HEK293 (cell line): ENCODE measurements around the gene APH1A.

Source experiments
- IKZF3 ChIP-seq: fragments of 450-650 bp; IDR thresholded peaks from 2 replicates; pipeline ENCODE4 v1.5.0; 2018; ENCODE audit warnings: missing biosample characterization, mild to moderate bottlenecking, missing genetic modification characterization, moderate library complexity
- KLF10 ChIP-seq: fragments of 450-650 bp; IDR thresholded peaks from 2 replicates; pipeline ENCODE4 v1.5.1; 2018; ENCODE audit warnings: missing biosample characterization, mild to moderate bottlenecking, missing genetic modification characterization
- ZBTB44 ChIP-seq: fragments of 450-650 bp; IDR thresholded peaks from 2 replicates; pipeline ENCODE4 v1.5.1; 2018; ENCODE audit warnings: missing biosample characterization, mild to moderate bottlenecking, missing genetic modification characterization
- ZNF121 ChIP-seq: fragments of 450-650 bp; formaldehyde crosslinking; IDR thresholded peaks from 2 replicates; pipeline ENCODE4 v1.5.1; 2016; ENCODE audit warnings: missing biosample characterization, missing genetic modification characterization
- ZNF132 ChIP-seq: fragments of 450-650 bp; formaldehyde crosslinking; IDR thresholded peaks from 2 replicates; pipeline ENCODE4 v1.5.1; 2017; ENCODE audit warnings: missing biosample characterization, missing genetic modification characterization, borderline replicate concordance
- ZNF155 ChIP-seq: fragments of 450-650 bp; formaldehyde crosslinking; IDR thresholded peaks from 2 replicates; pipeline ENCODE4 v1.5.1; 2016; ENCODE audit warnings: missing biosample characterization, missing genetic modification characterization
- ZNF184 ChIP-seq: fragments of 450-650 bp; IDR thresholded peaks from 2 replicates; pipeline ENCODE4 v1.5.1; 2018; ENCODE audit warnings: missing biosample characterization, mild to moderate bottlenecking, missing genetic modification characterization
- ZNF214 ChIP-seq: fragments of 450-650 bp; formaldehyde crosslinking; IDR thresholded peaks from 2 replicates; pipeline ENCODE4 v1.5.1; 2017; ENCODE audit warnings: missing biosample characterization, mild to moderate bottlenecking, missing genetic modification characterization, borderline replicate concordance
- ZNF530 ChIP-seq: fragments of 450-650 bp; formaldehyde crosslinking; IDR thresholded peaks from 2 replicates; pipeline ENCODE4 v1.5.1; 2016; ENCODE audit warnings: low read depth, missing biosample characterization, missing genetic modification characterization
- ZNF558 ChIP-seq: fragments of 450-650 bp; formaldehyde crosslinking; IDR thresholded peaks from 2 replicates; pipeline ENCODE4 v1.5.1; 2016; ENCODE audit warnings: missing biosample characterization, missing genetic modification characterization
- ZNF600 ChIP-seq: fragments of 450-650 bp; formaldehyde crosslinking; IDR thresholded peaks from 2 replicates; pipeline ENCODE4 v1.5.1; 2016; ENCODE audit warnings: missing biosample characterization, missing genetic modification characterization
- ZNF658 ChIP-seq: fragments of 450-650 bp; formaldehyde crosslinking; IDR thresholded peaks from 2 replicates; pipeline ENCODE4; 2016; ENCODE audit warnings: missing biosample characterization, missing genetic modification characterization
- ZNF660 ChIP-seq: fragments of 450-650 bp; IDR thresholded peaks from 2 replicates; pipeline ENCODE4 v1.5.1; 2018; ENCODE audit warnings: missing biosample characterization, mild to moderate bottlenecking, missing genetic modification characterization
- ZNF670 ChIP-seq: fragments of 450-650 bp; formaldehyde crosslinking; IDR thresholded peaks from 2 replicates; pipeline ENCODE4 v1.5.1; 2016; ENCODE audit warnings: missing biosample characterization, missing genetic modification characterization, low read depth
- ZNF785 ChIP-seq: fragments of 450-650 bp; formaldehyde crosslinking; IDR thresholded peaks from 2 replicates; pipeline ENCODE4 v1.5.1; 2016; ENCODE audit warnings: missing biosample characterization, missing genetic modification characterization
- ZNF830 ChIP-seq: fragments of 450-650 bp; IDR thresholded peaks from 2 replicates; pipeline ENCODE4 v1.5.0; 2018; ENCODE audit warnings: missing biosample characterization, missing genetic modification characterization, low read depth, mild to moderate bottlenecking, moderate library complexity
- ZNF837 ChIP-seq: fragments of 450-650 bp; formaldehyde crosslinking; IDR thresholded peaks from 2 replicates; pipeline ENCODE4 v1.5.1; 2016; ENCODE audit warnings: missing biosample characterization, missing genetic modification characterization
- ZSCAN23 ChIP-seq: fragments of 450-650 bp; formaldehyde crosslinking; IDR thresholded peaks from 2 replicates; pipeline ENCODE4 v1.5.1; 2016; ENCODE audit warnings: missing biosample characterization, missing genetic modification characterization
- TF ChIP-seq, protein P1 (sequence below): fragments of 450-650 bp; formaldehyde crosslinking; IDR thresholded peaks from 2 replicates; pipeline ENCODE4 v1.5.1; 2016; ENCODE audit warnings: missing biosample characterization, missing genetic modification characterization
- TF ChIP-seq, protein P2 (sequence below): fragments of 450-650 bp; formaldehyde crosslinking; IDR thresholded peaks from 2 replicates; pipeline ENCODE4 v1.5.1; 2016; ENCODE audit warnings: missing biosample characterization, missing genetic modification characterization
- TF ChIP-seq, protein P3 (sequence below): fragments of 450-650 bp; formaldehyde crosslinking; IDR thresholded peaks from 2 replicates; pipeline ENCODE4 v1.5.0; 2017; ENCODE audit warnings: missing biosample characterization, missing genetic modification characterization, borderline replicate concordance
- TF ChIP-seq, protein P4 (sequence below): fragments of 450-650 bp; formaldehyde crosslinking; IDR thresholded peaks from 2 replicates; pipeline ENCODE4 v1.5.1; 2016; ENCODE audit warnings: missing biosample characterization, missing genetic modification characterization
- TF ChIP-seq, protein P5 (sequence below): fragments of 450-650 bp; formaldehyde crosslinking; IDR thresholded peaks from 2 replicates; pipeline ENCODE4 v1.5.1; 2016; ENCODE audit warnings: missing biosample characterization, missing genetic modification characterization

APH1A gene

GRCh38 chr1:150235852-150236613 is 32.8 kb downstream of the APH1A start, which contains the start of gene ANP32E (continued):
- TF ChIP-seq, protein P1, sequence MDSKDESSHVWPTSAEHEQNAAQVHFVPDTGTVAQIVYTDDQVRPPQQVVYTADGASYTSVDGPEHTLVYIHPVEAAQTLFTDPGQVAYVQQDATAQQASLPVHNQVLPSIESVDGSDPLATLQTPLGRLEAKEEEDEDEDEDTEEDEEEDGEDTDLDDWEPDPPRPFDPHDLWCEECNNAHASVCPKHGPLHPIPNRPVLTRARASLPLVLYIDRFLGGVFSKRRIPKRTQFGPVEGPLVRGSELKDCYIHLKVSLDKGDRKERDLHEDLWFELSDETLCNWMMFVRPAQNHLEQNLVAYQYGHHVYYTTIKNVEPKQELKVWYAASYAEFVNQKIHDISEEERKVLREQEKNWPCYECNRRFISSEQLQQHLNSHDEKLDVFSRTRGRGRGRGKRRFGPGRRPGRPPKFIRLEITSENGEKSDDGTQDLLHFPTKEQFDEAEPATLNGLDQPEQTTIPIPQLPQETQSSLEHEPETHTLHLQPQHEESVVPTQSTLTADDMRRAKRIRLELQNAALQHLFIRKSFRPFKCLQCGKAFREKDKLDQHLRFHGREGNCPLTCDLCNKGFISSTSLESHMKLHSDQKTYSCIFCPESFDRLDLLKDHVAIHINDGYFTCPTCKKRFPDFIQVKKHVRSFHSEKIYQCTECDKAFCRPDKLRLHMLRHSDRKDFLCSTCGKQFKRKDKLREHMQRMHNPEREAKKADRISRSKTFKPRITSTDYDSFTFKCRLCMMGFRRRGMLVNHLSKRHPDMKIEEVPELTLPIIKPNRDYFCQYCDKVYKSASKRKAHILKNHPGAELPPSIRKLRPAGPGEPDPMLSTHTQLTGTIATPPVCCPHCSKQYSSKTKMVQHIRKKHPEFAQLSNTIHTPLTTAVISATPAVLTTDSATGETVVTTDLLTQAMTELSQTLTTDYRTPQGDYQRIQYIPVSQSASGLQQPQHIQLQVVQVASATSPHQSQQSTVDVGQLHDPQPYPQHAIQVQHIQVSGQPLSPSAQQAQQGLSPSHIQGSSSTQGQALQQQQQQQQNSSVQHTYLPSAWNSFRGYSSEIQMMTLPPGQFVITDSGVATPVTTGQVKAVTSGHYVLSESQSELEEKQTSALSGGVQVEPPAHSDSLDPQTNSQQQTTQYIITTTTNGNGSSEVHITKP (tag by site-specific recombination) = peak; percentile 99
- TF ChIP-seq ZBTB44 (tag by site-specific recombination) = no peak
- TF ChIP-seq ZNF670 = no peak
- TF ChIP-seq ZNF660 = no peak
- TF ChIP-seq ZNF830 (tag by site-specific recombination) = no peak
- TF ChIP-seq, protein P2, sequence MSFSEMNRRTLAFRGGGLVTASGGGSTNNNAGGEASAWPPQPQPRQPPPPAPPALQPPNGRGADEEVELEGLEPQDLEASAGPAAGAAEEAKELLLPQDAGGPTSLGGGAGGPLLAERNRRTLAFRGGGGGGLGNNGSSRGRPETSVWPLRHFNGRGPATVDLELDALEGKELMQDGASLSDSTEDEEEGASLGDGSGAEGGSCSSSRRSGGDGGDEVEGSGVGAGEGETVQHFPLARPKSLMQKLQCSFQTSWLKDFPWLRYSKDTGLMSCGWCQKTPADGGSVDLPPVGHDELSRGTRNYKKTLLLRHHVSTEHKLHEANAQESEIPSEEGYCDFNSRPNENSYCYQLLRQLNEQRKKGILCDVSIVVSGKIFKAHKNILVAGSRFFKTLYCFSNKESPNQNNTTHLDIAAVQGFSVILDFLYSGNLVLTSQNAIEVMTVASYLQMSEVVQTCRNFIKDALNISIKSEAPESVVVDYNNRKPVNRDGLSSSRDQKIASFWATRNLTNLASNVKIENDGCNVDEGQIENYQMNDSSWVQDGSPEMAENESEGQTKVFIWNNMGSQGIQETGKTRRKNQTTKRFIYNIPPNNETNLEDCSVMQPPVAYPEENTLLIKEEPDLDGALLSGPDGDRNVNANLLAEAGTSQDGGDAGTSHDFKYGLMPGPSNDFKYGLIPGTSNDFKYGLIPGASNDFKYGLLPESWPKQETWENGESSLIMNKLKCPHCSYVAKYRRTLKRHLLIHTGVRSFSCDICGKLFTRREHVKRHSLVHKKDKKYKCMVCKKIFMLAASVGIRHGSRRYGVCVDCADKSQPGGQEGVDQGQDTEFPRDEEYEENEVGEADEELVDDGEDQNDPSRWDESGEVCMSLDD (tag by site-specific recombination) = peak; percentile 94
- TF ChIP-seq ZNF658 = no peak
- TF ChIP-seq ZSCAN23 (tag by site-specific recombination) = peak; percentile 98
- TF ChIP-seq ZNF785 (tag by site-specific recombination) = peak; percentile 87
- TF ChIP-seq ZNF530 (tag by site-specific recombination) = no peak
- TF ChIP-seq, protein P3, sequence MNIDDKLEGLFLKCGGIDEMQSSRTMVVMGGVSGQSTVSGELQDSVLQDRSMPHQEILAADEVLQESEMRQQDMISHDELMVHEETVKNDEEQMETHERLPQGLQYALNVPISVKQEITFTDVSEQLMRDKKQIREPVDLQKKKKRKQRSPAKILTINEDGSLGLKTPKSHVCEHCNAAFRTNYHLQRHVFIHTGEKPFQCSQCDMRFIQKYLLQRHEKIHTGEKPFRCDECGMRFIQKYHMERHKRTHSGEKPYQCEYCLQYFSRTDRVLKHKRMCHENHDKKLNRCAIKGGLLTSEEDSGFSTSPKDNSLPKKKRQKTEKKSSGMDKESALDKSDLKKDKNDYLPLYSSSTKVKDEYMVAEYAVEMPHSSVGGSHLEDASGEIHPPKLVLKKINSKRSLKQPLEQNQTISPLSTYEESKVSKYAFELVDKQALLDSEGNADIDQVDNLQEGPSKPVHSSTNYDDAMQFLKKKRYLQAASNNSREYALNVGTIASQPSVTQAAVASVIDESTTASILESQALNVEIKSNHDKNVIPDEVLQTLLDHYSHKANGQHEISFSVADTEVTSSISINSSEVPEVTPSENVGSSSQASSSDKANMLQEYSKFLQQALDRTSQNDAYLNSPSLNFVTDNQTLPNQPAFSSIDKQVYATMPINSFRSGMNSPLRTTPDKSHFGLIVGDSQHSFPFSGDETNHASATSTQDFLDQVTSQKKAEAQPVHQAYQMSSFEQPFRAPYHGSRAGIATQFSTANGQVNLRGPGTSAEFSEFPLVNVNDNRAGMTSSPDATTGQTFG (tag by site-specific recombination) = no peak
- 0 out of 2 replicates have a peak, but pooled peaks have one; percentile 40 for TF ChIP-seq ZNF184 (tag by site-specific recombination)
- TF ChIP-seq ZNF558 (tag by site-specific recombination) = peak; percentile 55; the same call in 1 of the 2 replicates
- TF ChIP-seq ZNF132 (tag by site-specific recombination) = no peak
- TF ChIP-seq ZNF214 (tag by site-specific recombination) = no peak
- 0 out of 2 replicates have a peak, but pooled peaks have one; percentile 34 for TF ChIP-seq ZNF837 (tag by site-specific recombination)
- peak; percentile 74 for TF ChIP-seq ZNF600 (tag by site-specific recombination)
- no peak for TF ChIP-seq KLF10 (tag by site-specific recombination)
- TF ChIP-seq, protein P4, sequence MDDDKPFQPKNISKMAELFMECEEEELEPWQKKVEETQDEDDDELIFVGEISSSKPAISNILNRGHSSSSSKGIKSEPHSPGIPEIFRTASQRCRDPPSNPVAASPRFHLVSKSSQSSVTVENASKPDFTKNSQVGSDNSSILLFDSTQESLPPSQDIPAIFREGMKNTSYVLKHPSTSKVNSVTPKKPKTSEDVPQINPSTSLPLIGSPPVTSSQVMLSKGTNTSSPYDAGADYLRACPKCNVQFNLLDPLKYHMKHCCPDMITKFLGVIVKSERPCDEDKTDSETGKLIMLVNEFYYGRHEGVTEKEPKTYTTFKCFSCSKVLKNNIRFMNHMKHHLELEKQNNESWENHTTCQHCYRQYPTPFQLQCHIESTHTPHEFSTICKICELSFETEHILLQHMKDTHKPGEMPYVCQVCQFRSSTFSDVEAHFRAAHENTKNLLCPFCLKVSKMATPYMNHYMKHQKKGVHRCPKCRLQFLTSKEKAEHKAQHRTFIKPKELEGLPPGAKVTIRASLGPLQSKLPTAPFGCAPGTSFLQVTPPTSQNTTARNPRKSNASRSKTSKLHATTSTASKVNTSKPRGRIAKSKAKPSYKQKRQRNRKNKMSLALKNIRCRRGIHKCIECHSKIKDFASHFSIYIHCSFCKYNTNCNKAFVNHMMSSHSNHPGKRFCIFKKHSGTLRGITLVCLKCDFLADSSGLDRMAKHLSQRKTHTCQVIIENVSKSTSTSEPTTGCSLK (tag by site-specific recombination) = no peak
- TF ChIP-seq ZNF121 = no peak
- TF ChIP-seq IKZF3 = peak; percentile 52
- TF ChIP-seq, protein P5, sequence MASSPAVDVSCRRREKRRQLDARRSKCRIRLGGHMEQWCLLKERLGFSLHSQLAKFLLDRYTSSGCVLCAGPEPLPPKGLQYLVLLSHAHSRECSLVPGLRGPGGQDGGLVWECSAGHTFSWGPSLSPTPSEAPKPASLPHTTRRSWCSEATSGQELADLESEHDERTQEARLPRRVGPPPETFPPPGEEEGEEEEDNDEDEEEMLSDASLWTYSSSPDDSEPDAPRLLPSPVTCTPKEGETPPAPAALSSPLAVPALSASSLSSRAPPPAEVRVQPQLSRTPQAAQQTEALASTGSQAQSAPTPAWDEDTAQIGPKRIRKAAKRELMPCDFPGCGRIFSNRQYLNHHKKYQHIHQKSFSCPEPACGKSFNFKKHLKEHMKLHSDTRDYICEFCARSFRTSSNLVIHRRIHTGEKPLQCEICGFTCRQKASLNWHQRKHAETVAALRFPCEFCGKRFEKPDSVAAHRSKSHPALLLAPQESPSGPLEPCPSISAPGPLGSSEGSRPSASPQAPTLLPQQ (tag by site-specific recombination) = peak; percentile 96
- TF ChIP-seq ZNF155 (tag by site-specific recombination) = no peak
